ENCODE data around the gene CHAF1B. TPM values are rescaled to one million over a fixed set of nuclear protein-coding genes. Genes with fewer than 3 reads are reported as not detected.

CHAF1B gene
- total and polyA plus RNA-seq, 10 of the 15 experiments (the other 5 are each of a cell fraction or from before 2014, with no cell fraction given), result 5.9 to 31.5 (median 17.3) TPM

GRCh38 chr21:36451506-36451905 is 66.3 kb downstream of the CHAF1B start:
- CTCF ChIA-PET, result interaction anchor here (0.7 kb wide), 1 partner anchor 20 kb away, joined by 3 read pairs; no protein-coding TSS in a partner anchor

GRCh38 chr21:36452281-36452825 is 67.2 kb downstream of the CHAF1B start:
- FAIRE-seq (no peak), DNase-seq (ENCODE audit: low read depth, low spot score) (no peak), ATAC-seq (no peak)
- CTCF ChIA-PET, result no interaction called here
- no peak for TF ChIP-seq NFYA (IDR thresholded peaks at IDR 0.05; ENCODE audit: borderline replicate concordance, low read depth, low read length)
- TF ChIP-seq TAF1 (IDR thresholded peaks at IDR 0.05; ENCODE audit: borderline replicate concordance, low read depth, low read length), result no peak
- TF ChIP-seq ZSCAN29 (IDR thresholded peaks at IDR 0.05), result no peak
- no peak for TF ChIP-seq PML (IDR thresholded peaks at IDR 0.05; ENCODE audit: low read length)
- TF ChIP-seq POLR2AphosphoS2 (IDR thresholded peaks at IDR 0.05; ENCODE audit: low read depth, low read length), result no peak
- no peak for TF ChIP-seq RBBP5 (conservative IDR thresholded peaks at IDR 0.05)
- no peak for TF ChIP-seq TARDBP (IDR thresholded peaks at IDR 0.05; ENCODE audit: borderline replicate concordance)
- TF ChIP-seq MXI1 (IDR thresholded peaks at IDR 0.05; ENCODE audit: low read depth, low read length), result no peak
- TF ChIP-seq TBL1XR1 (IDR thresholded peaks at IDR 0.05; ENCODE audit: low read depth, low read length), result no peak
- no peak for TF ChIP-seq IKZF2 (IDR thresholded peaks at IDR 0.05)
- TF ChIP-seq, protein P1, sequence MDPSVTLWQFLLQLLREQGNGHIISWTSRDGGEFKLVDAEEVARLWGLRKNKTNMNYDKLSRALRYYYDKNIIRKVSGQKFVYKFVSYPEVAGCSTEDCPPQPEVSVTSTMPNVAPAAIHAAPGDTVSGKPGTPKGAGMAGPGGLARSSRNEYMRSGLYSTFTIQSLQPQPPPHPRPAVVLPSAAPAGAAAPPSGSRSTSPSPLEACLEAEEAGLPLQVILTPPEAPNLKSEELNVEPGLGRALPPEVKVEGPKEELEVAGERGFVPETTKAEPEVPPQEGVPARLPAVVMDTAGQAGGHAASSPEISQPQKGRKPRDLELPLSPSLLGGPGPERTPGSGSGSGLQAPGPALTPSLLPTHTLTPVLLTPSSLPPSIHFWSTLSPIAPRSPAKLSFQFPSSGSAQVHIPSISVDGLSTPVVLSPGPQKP (IDR thresholded peaks at IDR 0.05; ENCODE audit: low read depth, low read length), result no peak
- TF ChIP-seq SPI1 (IDR thresholded peaks at IDR 0.05; ENCODE audit: borderline replicate concordance, insufficient read depth, low read depth, low read length), result no peak
- TF ChIP-seq KDM1A (IDR thresholded peaks at IDR 0.05; ENCODE audit: borderline replicate concordance), result no peak
- TF ChIP-seq HDAC2 (IDR thresholded peaks at IDR 0.05), result no peak
- Histone ChIP-seq H3K79me2 (ENCODE audit: control insufficient read depth, insufficient read depth, low read length) (no peaks in the 10 kb centered on the region), H2AFZ (ENCODE audit: control insufficient read depth, low read depth, low read length) (no peak overlapping the region), H3K36me3 (ENCODE audit: control insufficient read depth in 2 of 2, insufficient read depth in 2 of 2, low read length in 1 of 2) (no peaks in the 10 kb centered on the region), H3K9ac (ENCODE audit: control insufficient read depth, insufficient read depth, low read length) (no peak overlapping the region), H3K9me3 (replicated peaks; ENCODE audit: control insufficient read depth, insufficient read depth, low read length) (no peaks in the 10 kb centered on the region), H3K4me3 (no peak overlapping the region), H3K27me3 (replicated peaks in 1 of 2; ENCODE audit: control insufficient read depth in 2 of 2, insufficient read depth in 2 of 2, low read length in 1 of 2) (no peaks in the 10 kb centered on the region), H3K4me2 (ENCODE audit: control insufficient read depth, insufficient read depth) (no peak overlapping the region), H3K27ac (ENCODE audit: control insufficient read depth, insufficient read depth) (no peak overlapping the region), H4K20me1 (ENCODE audit: control insufficient read depth, insufficient read depth) (no peaks in the 10 kb centered on the region), H3K4me1 (ENCODE audit: control insufficient read depth, insufficient read depth, low read length) (no peaks in the 10 kb centered on the region)
- intact Hi-C loops (cut with micrococcal nuclease; ENCODE audit: unreplicated experiment), result no loop called here
- BruUV-seq (replicated peaks), result no TSS peak
- SMC1A ChIA-PET (ENCODE audit: uncharacterized antibody, unreplicated experiment), result no interaction called here
- RAD21 ChIA-PET (ENCODE audit: unreplicated experiment), result no interaction called here
- POLR2A ChIA-PET, result no interaction called here
- in situ Hi-C loops (cut with MboI), result no loop called here
- 24% methylated on average over 6 of the region's 6 CpGs for WGBS (ENCODE audit: insufficient coverage, insufficient replicate concordance, low lambda C conversion rate, missing lambda C conversion rate)

More at GRCh38 chr21:36451506-36451905, 66.3 kb downstream of the CHAF1B start:
- Histone ChIP-seq H3K27me3 (replicated peaks in 1 of 2; ENCODE audit: control insufficient read depth in 2 of 2, insufficient read depth in 2 of 2, low read length in 1 of 2) (no peaks in the 10 kb centered on the region), H3K79me2 (ENCODE audit: control insufficient read depth, insufficient read depth, low read length) (no peaks in the 10 kb centered on the region), H2AFZ (ENCODE audit: control insufficient read depth, low read depth, low read length) (no peak overlapping the region), H3K9me3 (replicated peaks; ENCODE audit: control insufficient read depth, insufficient read depth, low read length) (no peaks in the 10 kb centered on the region), H3K36me3 (ENCODE audit: control insufficient read depth in 2 of 2, insufficient read depth in 2 of 2, low read length in 1 of 2) (no peaks in the 10 kb centered on the region), H3K4me1 (ENCODE audit: control insufficient read depth, insufficient read depth, low read length) (no peaks in the 10 kb centered on the region), H3K4me3 (no peak overlapping the region), H3K4me2 (ENCODE audit: control insufficient read depth, insufficient read depth) (no peak overlapping the region), H4K20me1 (ENCODE audit: control insufficient read depth, insufficient read depth) (no peaks in the 10 kb centered on the region), H3K9ac (ENCODE audit: control insufficient read depth, insufficient read depth, low read length) (no peak overlapping the region), H3K27ac (ENCODE audit: control insufficient read depth, insufficient read depth) (no peak overlapping the region)
- ChIA-PET RAD21 (ENCODE audit: unreplicated experiment) (no interaction called here), SMC1A (ENCODE audit: uncharacterized antibody, unreplicated experiment) (no interaction called here), POLR2A (no interaction called here)
- no TSS peak for BruUV-seq (replicated peaks)
- DNase-seq (ENCODE audit: low read depth, low spot score), result no peak
- TF ChIP-seq GATAD2B (conservative IDR thresholded peaks at IDR 0.05; ENCODE audit: low read depth) (no peak), KAT2A (conservative IDR thresholded peaks at IDR 0.05; ENCODE audit: control insufficient read depth, low read depth, low read length) (no peak), POLR2AphosphoS2 (IDR thresholded peaks at IDR 0.05; ENCODE audit: low read depth, low read length) (no peak), FOS (IDR thresholded peaks at IDR 0.05; ENCODE audit: borderline replicate concordance, extremely low read depth, insufficient read length) (no peak), MTA3 (IDR thresholded peaks at IDR 0.05; ENCODE audit: borderline replicate concordance, low read length) (no peak), STAT3 (IDR thresholded peaks at IDR 0.05; ENCODE audit: low read depth, low read length) (no peak)
- TF ChIP-seq, protein P2, sequence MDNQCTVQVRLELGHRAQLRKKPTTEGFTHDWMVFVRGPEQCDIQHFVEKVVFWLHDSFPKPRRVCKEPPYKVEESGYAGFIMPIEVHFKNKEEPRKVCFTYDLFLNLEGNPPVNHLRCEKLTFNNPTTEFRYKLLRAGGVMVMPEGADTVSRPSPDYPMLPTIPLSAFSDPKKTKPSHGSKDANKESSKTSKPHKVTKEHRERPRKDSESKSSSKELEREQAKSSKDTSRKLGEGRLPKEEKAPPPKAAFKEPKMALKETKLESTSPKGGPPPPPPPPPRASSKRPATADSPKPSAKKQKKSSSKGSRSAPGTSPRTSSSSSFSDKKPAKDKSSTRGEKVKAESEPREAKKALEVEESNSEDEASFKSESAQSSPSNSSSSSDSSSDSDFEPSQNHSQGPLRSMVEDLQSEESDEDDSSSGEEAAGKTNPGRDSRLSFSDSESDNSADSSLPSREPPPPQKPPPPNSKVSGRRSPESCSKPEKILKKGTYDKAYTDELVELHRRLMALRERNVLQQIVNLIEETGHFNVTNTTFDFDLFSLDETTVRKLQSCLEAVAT (IDR thresholded peaks at IDR 0.05), result no peak
- no peak for ATAC-seq
- WGBS (ENCODE audit: insufficient coverage, insufficient replicate concordance, low lambda C conversion rate, missing lambda C conversion rate), result over 99% methylated on average over 8 of the region's 8 CpGs
- in situ Hi-C loops (cut with MboI), result no loop called here
- FAIRE-seq, result no peak
- intact Hi-C loops (cut with micrococcal nuclease; ENCODE audit: unreplicated experiment), result no loop called here

All from GM12878 (cell line).